ENCODE data around the gene USP36. TPM values are rescaled to one million over a fixed set of nuclear protein-coding genes. Genes with fewer than 3 reads are reported as not detected.

The USP36 gene
- total and polyA plus RNA-seq, 12 donors = 10.0 to 28.8 (median 24.8) TPM

DNA sequence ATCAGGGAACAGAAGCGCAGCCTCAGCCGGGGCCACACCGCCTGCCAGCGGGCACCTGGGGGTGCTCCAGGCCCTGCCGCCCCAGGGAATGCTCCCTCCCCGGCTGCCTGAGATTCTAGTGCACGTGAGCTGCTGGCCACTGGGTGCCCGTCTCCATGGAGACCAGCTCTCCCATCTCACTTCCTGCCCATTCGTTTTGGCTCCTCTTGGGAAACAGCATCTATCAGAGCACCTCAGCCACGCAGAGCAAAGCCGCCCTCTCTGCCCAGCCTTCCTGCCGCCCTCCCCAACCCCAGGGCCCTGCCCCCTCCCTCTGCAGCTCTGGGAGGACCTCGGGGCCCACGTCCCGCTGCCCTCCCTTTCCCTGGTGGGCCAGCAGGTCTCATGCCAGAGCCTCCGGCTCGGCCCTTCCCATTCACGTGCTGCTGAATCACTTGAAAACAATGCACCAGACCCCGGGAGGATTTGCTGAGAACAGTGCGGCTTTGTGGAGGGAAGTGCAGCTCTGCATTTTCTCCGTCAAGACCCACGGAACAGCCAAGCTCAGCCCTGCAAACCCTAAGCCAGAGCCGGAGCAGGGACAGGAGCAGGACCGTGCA, 43.0 kb upstream of the USP36 start:
- peak; percentile 59 to 77 (median 67) for ATAC-seq
- peaks cover 29 to 84% (median 71%) of the 10 kb centered on the region in 9 donors for H3K4me1 ChIP-seq
- H3K27ac ChIP-seq = peak overlapping the region; percentile 91 to 98 (median 96)
- TF ChIP-seq, protein P1, sequence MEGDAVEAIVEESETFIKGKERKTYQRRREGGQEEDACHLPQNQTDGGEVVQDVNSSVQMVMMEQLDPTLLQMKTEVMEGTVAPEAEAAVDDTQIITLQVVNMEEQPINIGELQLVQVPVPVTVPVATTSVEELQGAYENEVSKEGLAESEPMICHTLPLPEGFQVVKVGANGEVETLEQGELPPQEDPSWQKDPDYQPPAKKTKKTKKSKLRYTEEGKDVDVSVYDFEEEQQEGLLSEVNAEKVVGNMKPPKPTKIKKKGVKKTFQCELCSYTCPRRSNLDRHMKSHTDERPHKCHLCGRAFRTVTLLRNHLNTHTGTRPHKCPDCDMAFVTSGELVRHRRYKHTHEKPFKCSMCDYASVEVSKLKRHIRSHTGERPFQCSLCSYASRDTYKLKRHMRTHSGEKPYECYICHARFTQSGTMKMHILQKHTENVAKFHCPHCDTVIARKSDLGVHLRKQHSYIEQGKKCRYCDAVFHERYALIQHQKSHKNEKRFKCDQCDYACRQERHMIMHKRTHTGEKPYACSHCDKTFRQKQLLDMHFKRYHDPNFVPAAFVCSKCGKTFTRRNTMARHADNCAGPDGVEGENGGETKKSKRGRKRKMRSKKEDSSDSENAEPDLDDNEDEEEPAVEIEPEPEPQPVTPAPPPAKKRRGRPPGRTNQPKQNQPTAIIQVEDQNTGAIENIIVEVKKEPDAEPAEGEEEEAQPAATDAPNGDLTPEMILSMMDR (IDR thresholded peaks at IDR 0.05) = no peak
- H3K4me3 ChIP-seq = peak overlapping the region in 9 of 10 donors; percentile 14 to 44 (median 36)
- H3K9me3 ChIP-seq = no peaks in the 10 kb centered on the region
- 0 to 3% methylated on average over 21 to 24 of the region's 24 CpGs for whole genome bisulfite sequencing, 2 donors
- no peaks in the 10 kb centered on the region for H3K27me3 ChIP-seq
- peaks cover 0 to 5% (median 0%) of the 10 kb centered on the region in 9 donors for H3K36me3 ChIP-seq
- intact Hi-C loops (cut with DNase I) = loop anchor here in 5 of 10 donors (5.0 kb wide), 3 partner anchors 39 to 49 kb away; partner anchors contain the start of gene TIMP2 (in 1 of the 5)
- DNase-seq = peak; percentile 77 to 85

DNA sequence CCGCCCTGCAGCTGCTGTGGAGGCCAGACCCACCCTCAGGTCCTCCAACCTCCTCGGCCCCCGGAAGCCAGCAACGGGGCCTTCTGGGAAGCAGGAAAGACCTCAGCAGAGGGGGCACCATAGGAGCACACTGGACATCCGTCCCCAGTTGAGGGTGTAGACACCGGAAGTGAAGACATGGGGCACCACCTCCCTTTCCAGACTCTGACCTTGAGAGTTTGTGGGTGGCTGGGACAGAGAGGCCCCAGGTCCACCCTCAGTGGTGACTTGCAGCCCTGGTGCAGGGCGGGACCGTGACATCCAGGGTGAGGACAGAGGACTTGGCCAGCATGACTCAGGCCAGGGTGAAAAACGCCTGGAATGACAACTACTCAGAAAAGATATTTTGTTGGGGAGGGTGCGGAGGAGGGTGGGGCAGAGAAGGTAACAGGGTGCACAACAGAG, 42.5 kb upstream of the USP36 start:
- 11 to 13% methylated on average over 10 of the region's 10 CpGs for WGBS, 2 donors
- no peaks in the 10 kb centered on the region for H3K27me3 ChIP-seq
- peaks cover 0 to 5% (median 0%) of the 10 kb centered on the region in 9 donors for H3K36me3 ChIP-seq
- peak overlapping the region in 9 of 10 donors; percentile 14 to 44 (median 36) for H3K4me3 ChIP-seq
- ATAC-seq = peak; percentile 53 to 80 (median 70)
- peak overlapping the region; percentile 91 to 98 (median 96) for H3K27ac ChIP-seq
- H3K9me3 ChIP-seq = no peaks in the 10 kb centered on the region
- DNase-seq = peak; percentile 73 to 75
- intact Hi-C loops (cut with DNase I) = loop anchor here in 5 of 10 donors (5.0 kb wide), 3 partner anchors 39 to 49 kb away; partner anchors contain the start of gene TIMP2 (in 1 of the 5)
- TF ChIP-seq, protein P1 (IDR thresholded peaks at IDR 0.05) = no peak
- H3K4me1 ChIP-seq = peaks cover 29 to 84% (median 73%) of the 10 kb centered on the region in 9 donors

DNA sequence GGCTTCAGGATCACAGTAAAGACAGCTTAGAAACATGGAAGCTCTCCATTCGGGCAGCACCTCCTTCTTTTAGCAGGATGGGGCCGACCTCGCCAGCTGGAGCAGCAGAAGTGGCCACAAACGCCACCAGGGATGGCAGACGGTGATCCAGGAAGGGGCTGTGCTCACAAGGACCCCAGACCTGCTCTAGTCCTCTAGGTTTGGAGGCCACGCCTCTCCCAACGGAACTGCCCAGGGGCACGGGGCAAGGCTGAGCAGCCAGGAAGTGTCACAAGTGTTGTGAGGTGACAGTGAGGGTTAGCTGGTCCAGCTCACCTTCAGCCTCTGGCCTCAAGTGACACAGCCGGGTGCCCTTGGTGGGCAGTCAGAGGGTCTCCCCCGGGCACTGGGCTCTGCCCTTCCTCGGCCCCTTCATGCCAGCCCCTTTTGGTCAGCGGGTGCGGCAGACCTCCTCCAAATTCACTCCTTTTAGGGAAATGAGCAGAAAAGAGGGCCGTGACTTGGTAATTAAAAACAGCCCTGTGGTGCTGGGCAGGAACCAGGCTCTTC, 42.0 kb upstream of the USP36 start:
- H3K36me3 ChIP-seq = peaks cover 0 to 9% (median 0%) of the 10 kb centered on the region in 9 donors
- peak overlapping the region; percentile 91 to 98 (median 96) for H3K27ac ChIP-seq
- TF ChIP-seq, protein P1 (IDR thresholded peaks at IDR 0.05) = no peak
- intact Hi-C loops (cut with DNase I) = loop anchor here in 5 of 10 donors (5.0 kb wide), 3 partner anchors 40 to 50 kb away; partner anchors contain the start of gene TIMP2 (in 1 of the 5)
- 44 to 51% methylated on average over 14 of the region's 14 CpGs for WGBS, 2 donors
- peak overlapping the region in 5 of 10 donors; percentile 36 to 44 (median 38) for H3K4me3 ChIP-seq
- DNase-seq (no peak), ATAC-seq (peak in 3 of 8 donors; percentile 3)
- peaks cover 29 to 87% (median 73%) of the 10 kb centered on the region in 9 donors for H3K4me1 ChIP-seq
- no peaks in the 10 kb centered on the region for H3K9me3 ChIP-seq
- H3K27me3 ChIP-seq = no peaks in the 10 kb centered on the region

DNA sequence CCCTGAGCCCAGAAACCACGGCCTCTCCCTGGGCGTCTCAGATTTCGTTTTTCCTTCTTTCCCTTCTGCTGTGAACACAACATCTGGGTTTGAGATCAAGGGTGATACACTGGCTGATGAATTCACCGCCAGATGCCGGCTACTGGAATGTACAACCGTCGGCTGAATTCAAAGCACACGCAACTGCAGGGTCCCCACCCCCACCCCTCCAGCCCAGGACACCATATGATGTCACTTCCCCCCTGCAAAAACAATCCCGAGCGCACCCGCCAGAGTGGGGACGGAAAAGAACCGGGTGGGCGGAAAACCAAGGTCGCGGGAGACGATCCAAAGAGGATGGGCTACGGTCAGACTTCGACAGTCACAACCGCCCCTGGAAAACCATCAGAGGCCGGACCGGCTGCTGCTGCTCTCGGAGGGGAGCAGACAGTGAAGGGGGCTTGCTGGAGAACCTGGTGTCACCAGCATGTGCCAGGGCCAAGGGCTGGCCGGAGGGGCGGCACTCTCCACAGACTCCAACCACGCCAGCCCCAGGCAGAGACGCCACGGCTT, 39.1 kb upstream of the USP36 start:
- H3K36me3 ChIP-seq = peaks cover 0 to 5% (median 0%) of the 10 kb centered on the region in 9 donors
- WGBS, 2 donors = 34 to 47% methylated on average over 28 of the region's 28 CpGs
- intact Hi-C loops (cut with DNase I) = loop anchor here in 5 of 10 donors (5.0 kb wide), 3 partner anchors 43 to 53 kb away; partner anchors contain the start of gene TIMP2 (in 1 of the 5)
- ATAC-seq (peak in 7 of 8 donors; percentile 23 to 66 (median 44)), DNase-seq (peak; percentile 80 to 91)
- no peaks in the 10 kb centered on the region for H3K27me3 ChIP-seq
- peak overlapping the region; percentile 84 to 98 (median 94) for H3K27ac ChIP-seq
- peaks cover 31 to 97% (median 85%) of the 10 kb centered on the region in 9 donors for H3K4me1 ChIP-seq
- H3K9me3 ChIP-seq = no peaks in the 10 kb centered on the region
- H3K4me3 ChIP-seq = peak overlapping the region in 7 of 10 donors; percentile 4 to 43 (median 26)
- TF ChIP-seq, protein P1 (IDR thresholded peaks at IDR 0.05) = no peak

All from heart right ventricle (tissue), 16 donors.